ENCODE data around the gene MMP21. TPM values are rescaled to one million over a fixed set of nuclear protein-coding genes. Genes with fewer than 3 reads are reported as not detected.

The MMP21 gene
- total and polyA plus RNA-seq, 2 of the 13 experiments (the other 11 are each of a cell fraction or from before 2014, with no cell fraction given), result not detected

DNA sequence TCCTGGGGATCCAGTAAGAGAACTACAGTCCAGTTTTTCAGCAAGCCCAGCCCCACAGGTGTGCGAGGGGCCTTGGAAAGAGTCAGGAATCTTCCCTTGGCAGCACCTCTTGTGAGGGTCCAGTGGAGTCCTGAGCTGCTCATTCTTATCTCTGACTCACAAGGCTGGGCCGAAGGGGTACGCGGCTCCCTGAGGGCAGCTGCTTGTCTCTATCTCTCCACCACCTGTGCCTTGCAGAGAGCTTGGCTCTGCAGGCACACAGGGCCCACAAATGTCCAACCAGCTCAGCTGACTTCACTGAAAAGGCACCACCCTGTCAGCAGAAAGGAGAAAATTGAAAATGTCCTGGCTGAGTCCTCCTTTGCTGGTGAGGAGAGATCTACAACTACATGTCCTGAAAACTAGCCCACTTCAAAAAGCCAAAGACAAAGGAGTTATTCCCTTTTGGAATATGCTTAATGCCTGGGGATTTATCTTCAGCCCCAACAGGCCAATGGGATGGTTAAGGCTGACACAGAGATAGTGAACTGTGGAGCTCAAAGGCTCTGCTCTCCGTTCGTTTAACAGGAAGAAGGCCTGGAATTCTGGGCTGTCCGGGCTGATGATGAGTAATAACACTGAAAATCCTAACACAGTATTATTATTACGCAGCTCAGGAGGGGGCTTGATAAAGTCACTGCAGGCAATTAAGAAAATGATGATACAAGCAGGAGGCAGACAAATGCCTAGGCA, 24.0 kb upstream of the MMP21 start:
- in situ Hi-C loops (cut with HindIII; ENCODE audit: extremely low pct_ligation_motif_present, low pct_unique_long_range_greater_than_20kb) (no loop called here), intact Hi-C loops (cut with micrococcal nuclease; ENCODE audit: unreplicated experiment) (no loop called here)
- no peak overlapping the region for H3K4me3 ChIP-seq (replicated peaks in 1 of 3; ENCODE audit: insufficient read depth in 1 of 3, low read depth in 2 of 3, low read length in 3 of 3)
- H2AFZ ChIP-seq (ENCODE audit: low read length), result no peak overlapping the region
- BruUV-seq (replicated peaks), result no TSS peak
- WGBS (ENCODE audit: low lambda C conversion rate), result 92% methylated on average over 8 of the region's 8 CpGs
- H3K4me1 ChIP-seq (ENCODE audit: insufficient read depth, low read length), result peaks cover 32% of the 10 kb centered on the region
- ATAC-seq, result no peak
- no peaks in the 10 kb centered on the region for H3K9me3 ChIP-seq (ENCODE audit: low read length)
- no peak for FAIRE-seq
- H3K27me3 ChIP-seq (ENCODE audit: control insufficient read depth in 1 of 2, insufficient read depth in 2 of 2, low read length in 2 of 2), result no peaks in the 10 kb centered on the region
- no peak overlapping the region for H3K27ac ChIP-seq (ENCODE audit: extremely low read length, insufficient read depth, low read length)
- H3K79me2 ChIP-seq (ENCODE audit: insufficient read depth, low read length), result no peaks in the 10 kb centered on the region
- peaks cover 3 to 7% of the 10 kb centered on the region in 2 experiments; a peak in 3 of 5 replicates for H3K36me3 ChIP-seq (replicated peaks in 1 of 2; ENCODE audit: control insufficient read depth in 1 of 2, insufficient read depth in 2 of 2, low read length in 2 of 2)
- CTCF ChIA-PET (ENCODE audit: low intra/inter-chr PET ratio, low total read pairs), result no interaction called here
- POLR2A ChIA-PET, result no interaction called here
- no peak for TF ChIP-seq GATAD2A (CRISPR knock-in tag; IDR thresholded peaks at IDR 0.05)
- no peak for TF ChIP-seq ZMYM3 (CRISPR knock-in tag; IDR thresholded peaks at IDR 0.05)
- no peak for TF ChIP-seq CREB1 (IDR thresholded peaks at IDR 0.05)
- TF ChIP-seq CREB1 (CRISPR knock-in tag; IDR thresholded peaks at IDR 0.05), result no peak
- no peak for TF ChIP-seq ZNF747 (CRISPR knock-in tag; IDR thresholded peaks at IDR 0.05; ENCODE audit: borderline replicate concordance)
- TF ChIP-seq, protein P1, sequence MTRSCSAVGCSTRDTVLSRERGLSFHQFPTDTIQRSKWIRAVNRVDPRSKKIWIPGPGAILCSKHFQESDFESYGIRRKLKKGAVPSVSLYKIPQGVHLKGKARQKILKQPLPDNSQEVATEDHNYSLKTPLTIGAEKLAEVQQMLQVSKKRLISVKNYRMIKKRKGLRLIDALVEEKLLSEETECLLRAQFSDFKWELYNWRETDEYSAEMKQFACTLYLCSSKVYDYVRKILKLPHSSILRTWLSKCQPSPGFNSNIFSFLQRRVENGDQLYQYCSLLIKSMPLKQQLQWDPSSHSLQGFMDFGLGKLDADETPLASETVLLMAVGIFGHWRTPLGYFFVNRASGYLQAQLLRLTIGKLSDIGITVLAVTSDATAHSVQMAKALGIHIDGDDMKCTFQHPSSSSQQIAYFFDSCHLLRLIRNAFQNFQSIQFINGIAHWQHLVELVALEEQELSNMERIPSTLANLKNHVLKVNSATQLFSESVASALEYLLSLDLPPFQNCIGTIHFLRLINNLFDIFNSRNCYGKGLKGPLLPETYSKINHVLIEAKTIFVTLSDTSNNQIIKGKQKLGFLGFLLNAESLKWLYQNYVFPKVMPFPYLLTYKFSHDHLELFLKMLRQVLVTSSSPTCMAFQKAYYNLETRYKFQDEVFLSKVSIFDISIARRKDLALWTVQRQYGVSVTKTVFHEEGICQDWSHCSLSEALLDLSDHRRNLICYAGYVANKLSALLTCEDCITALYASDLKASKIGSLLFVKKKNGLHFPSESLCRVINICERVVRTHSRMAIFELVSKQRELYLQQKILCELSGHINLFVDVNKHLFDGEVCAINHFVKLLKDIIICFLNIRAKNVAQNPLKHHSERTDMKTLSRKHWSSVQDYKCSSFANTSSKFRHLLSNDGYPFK (CRISPR knock-in tag; IDR thresholded peaks at IDR 0.05; ENCODE audit: borderline replicate concordance), result no peak
- no peak for TF ChIP-seq ZNF713 (CRISPR knock-in tag; IDR thresholded peaks at IDR 0.05)
- TF ChIP-seq CBX2 (IDR thresholded peaks at IDR 0.05; ENCODE audit: low read depth, low read length), result no peak
- no peak for TF ChIP-seq CBX2 (CRISPR knock-in tag; IDR thresholded peaks at IDR 0.05; ENCODE audit: low read depth)
- no peak for TF ChIP-seq ZNF562 (CRISPR knock-in tag; IDR thresholded peaks at IDR 0.05; ENCODE audit: borderline replicate concordance)
- TF ChIP-seq ZNF572 (CRISPR knock-in tag; IDR thresholded peaks at IDR 0.05), result no peak
- TF ChIP-seq DR1 (CRISPR knock-in tag; IDR thresholded peaks at IDR 0.05), result no peak
- TF ChIP-seq GZF1 (CRISPR knock-in tag; IDR thresholded peaks at IDR 0.05), result no peak
- no peak for TF ChIP-seq ELF4 (CRISPR knock-in tag; IDR thresholded peaks at IDR 0.05; ENCODE audit: borderline replicate concordance)
- no peak for TF ChIP-seq SKI (IDR thresholded peaks at IDR 0.05; ENCODE audit: partially characterized antibody)
- H4K20me1 ChIP-seq (ENCODE audit: insufficient read depth, low read length), result no peaks in the 10 kb centered on the region
- no peak for DNase-seq (ENCODE audit: low spot score)
- H3K4me2 ChIP-seq (ENCODE audit: low read depth, low read length), result no peak overlapping the region
- no peak overlapping the region for H3K9ac ChIP-seq (ENCODE audit: insufficient read depth, low read depth, low read length)
